GM19025 (cell line): ENCODE results near the gene CASKIN1.

ENCODE experiments used
- ATAC-seq: cut with Tn5 transposase; IDR thresholded peaks from one replicate; pipeline ENCODE4 v1.9.1; 2021; ENCODE audit warnings: mild to moderate bottlenecking, low read depth, moderate library complexity; ENCODE audit not compliant: unreplicated experiment

Gene CASKIN1

DNA sequence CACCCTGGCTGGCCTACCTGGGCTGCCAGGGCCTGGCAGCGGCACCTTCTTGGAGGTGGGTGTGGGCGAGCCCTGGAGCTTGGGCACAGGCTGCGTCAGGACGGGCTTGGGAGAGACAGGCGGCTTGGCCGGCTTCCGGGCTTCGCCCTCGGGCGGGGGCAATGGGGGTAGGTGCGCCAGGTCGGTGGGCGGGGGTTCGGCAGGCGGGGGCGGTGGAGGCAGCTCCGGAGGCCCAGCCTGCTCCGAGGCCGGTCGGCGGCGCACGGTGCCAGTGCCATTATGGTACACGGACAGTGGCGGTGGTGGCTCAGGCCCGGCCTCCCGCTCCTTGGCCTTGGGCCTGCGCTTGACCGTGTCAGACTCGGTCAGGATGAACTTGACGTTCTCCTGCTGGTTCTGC is 16.8 kb downstream of the CASKIN1 start:
- ATAC-seq: no peak

DNA sequence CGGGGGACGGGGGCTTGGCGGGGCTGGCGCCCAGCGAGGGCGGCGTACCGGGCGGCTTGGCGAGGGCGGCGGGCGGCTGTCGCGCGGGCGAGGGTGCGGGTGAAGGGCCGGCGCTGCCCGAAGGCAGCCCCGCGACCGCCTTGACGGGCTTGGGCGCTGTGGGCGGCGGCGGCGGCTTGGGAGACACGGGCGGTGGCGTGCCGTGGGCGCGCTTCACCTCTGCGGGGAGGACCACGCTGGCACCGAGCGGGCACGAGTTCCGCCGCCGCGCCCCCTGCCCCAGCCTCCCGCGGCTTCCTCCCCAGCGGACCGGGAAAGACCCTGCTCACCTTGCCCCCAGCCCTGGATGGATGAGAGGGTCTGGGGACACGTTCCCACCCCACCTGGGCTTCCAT is 17.3 kb downstream of the CASKIN1 start:
- no peak for ATAC-seq

DNA sequence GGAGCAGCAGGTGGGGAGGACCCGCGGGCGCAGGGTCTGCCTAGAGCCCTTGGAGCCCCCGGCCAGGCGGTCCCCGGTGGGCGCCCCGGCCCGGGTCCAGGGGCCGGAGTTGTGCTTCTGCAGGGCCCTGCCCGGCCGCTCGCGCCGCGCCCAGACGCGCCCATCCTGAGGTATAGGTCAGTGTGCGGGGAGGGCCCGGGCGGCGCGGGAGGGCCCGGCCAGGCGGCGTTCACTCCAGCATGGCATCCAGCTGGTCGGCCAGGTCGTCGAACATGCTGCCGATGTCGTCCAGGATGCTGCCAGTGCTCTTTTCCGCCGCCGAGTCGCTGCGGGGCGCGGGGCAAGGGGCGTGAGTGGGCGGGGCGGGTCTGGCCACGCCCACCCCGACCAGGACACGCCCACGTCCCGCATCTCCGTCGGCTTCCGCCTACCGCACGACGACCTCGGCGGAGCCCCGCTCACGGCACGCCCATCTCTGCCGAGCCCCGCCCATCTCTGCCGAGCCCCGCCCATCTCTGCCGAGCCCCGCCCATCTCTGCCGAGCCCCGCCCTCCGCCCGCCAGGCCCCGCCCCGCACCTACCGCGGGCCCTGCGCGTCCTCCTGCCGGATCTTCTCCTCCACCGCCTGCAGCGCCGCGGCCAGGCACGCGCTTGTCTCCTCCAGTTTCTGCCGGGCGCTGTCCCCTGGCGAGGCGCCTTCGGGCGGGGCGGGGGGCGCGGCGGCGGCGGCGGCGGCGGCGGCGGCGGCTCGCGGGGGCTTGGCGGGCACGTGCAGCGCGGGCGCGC is 17.9 kb downstream of the CASKIN1 start:
- ATAC-seq: no peak

DNA sequence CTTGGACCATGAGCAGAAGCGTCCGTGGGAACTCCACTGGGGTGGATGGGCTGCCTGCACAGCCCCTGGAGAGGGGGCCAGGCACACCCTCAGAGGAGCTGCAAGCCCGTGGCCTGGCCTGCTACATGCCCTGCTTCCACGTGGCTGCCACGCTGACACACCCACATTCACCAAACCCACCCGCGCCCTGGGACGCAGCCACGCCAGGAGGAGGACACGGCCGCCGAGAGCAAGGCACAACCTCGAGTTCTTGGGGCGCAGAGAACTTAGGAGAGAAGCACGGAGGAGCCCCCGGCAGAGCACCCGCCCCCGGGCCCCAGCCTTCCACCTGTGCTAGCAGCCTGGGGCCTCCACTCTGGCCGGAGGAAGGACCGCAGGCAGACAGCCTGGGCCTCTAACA is 18.8 kb downstream of the CASKIN1 start:
- ATAC-seq: no peak

DNA sequence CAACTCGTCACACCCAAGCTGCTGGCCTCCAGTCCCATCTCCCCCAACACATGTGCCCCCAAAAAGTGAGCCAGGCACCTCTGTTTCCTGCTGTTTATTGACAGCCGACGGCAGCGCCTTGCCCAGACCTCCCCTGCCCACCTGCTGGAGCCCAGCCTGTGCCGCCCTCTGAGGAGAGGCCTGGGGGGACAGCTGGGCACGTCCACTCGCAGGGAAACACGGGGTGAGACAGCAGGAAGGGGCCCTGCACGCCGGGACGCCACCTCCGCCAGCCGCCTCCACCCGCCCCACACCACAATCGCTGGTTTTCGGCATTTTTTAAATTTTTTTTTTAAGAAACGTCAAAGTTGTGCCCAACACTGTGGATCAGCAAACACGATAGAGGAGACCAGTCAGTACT is 19.3 kb downstream of the CASKIN1 start:
- ATAC-seq: no peak

DNA sequence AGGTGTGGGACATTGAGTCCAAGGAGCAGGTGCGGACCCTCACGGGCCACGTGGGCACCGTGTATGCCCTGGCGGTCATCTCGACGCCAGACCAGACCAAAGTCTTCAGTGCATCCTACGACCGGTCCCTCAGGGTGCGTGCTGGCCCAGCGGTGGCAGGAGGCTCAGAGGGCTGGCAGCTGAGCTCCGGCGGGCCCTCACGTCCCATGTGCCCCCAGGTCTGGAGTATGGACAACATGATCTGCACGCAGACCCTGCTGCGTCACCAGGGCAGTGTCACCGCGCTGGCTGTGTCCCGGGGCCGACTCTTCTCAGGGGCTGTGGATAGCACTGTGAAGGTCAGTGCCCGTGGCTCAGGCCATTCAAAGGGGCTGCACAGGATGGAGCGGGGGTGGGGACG is 20.4 kb downstream of the CASKIN1 start:
- ATAC-seq: no peak

DNA sequence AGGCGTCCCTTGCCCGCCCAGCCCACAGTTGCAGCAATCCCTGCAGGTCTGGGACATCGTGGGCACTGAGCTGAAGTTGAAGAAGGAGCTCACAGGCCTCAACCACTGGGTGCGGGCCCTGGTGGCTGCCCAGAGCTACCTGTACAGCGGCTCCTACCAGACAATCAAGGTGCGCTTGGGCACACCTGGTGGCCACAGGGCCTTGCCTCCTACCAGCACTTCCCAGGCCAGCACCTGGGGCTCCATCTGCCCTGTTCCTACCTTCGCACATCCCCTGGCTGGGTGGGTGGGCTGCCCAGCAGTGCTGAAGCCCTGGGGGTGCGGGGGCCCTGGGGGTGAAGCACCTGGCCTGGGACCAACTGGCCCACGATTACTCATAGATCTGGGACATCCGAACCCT is 21.0 kb downstream of the CASKIN1 start:
- ATAC-seq: no peak

DNA sequence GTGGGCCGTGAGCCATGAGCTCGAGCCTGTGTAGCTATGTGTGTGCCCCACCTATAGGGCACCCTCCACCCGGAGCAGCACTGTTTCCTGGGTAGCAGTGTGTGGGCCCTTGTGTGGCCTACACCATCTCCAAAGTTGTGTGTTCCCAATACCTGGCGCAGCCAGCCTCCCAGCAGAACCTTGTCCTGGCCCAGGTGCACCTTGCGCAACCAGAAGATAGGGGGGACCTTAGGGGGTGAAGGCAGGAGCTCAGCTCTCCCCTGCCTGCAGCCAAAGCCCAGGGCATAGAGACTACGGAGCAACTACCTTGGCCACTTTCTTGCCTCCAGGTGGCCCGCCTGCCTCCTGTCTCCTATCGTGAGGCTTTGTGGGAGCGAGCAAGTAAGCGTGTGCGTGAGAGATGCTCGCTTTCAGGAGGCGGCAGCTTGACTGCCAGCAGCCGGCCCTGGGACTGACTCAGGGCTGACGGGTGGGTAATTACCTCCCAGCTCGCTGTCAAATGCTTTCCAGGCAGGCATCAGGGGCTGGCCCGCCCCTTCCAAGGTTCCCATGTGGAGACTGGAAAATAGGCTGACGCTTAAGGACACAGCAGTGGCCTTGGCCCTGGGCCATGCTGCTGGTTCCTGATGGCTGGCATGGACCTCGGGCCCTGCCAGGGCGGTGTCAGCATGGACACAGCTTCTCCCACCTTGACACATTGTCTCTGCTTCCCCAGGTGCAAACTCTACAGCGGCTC is 21.8 kb downstream of the CASKIN1 start:
- ATAC-seq: no peak

DNA sequence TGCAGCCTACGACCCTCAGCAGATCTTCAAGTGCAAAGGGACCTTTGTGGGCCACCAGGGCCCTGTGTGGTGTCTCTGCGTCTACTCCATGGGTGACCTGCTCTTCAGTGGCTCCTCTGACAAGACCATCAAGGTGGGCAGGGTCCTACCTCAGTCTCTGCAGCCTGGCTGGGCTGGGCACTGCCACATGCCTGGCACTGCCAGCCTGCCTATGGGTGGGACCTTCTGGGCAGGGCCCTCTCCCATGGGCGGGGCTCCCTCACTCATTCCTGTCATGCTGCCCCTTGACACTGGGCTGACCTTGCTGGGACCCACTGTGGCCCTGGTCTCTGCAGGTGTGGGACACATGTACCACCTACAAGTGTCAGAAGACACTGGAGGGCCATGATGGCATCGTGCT is 22.5 kb downstream of the CASKIN1 start:
- no peak for ATAC-seq

DNA sequence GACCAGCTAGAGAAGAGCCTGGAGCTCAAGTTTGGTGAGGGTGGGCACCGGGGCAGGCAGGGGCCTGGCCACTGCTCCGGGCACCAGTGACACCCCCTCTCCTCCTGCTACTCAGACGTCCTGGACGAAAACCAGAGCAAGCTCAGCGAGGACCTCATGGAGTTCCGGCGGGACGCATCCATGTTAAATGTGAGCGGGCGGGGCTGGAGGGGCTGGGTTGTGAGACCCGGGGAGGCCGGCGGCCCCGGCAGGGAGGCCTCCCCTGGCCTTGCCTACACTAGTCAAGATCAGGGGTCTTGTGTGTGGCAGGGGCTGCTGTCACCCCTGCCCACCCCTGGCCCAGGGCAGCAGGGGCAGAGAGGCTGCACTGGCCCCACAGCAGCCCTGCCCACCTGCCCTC is 23.0 kb downstream of the CASKIN1 start:
- ATAC-seq: no peak

DNA sequence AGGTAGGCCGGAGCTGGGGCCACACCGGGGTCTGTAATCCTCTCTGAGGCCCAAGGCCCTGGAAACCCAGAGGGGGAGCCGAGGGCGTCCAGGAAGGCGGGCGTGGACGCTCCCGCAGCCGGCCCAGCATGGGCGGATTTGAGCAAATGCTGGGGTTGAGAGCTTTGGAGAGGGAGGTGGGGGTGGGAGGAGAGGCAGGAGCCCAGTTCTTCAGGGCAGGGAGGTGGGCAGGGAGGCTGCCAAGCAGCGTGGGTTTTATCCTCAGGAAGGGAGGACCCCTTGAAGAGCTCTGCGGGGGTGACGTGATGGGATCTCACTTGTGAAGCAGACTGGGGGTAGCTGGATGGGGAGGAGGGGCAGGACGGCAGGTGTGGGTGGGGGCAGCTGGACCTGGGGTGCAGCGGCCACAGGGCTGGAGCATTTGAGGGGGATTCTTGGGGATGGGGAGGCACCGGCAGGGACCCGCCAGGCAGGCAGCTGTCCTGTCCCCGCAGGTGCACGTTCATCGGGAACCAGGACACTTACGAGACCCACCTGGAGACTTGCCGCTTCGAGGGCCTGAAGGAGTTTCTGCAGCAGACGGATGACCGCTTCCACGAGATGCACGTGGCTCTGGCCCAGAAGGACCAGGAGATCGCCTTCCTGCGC is 23.6 kb downstream of the CASKIN1 start:
- ATAC-seq: no peak

DNA sequence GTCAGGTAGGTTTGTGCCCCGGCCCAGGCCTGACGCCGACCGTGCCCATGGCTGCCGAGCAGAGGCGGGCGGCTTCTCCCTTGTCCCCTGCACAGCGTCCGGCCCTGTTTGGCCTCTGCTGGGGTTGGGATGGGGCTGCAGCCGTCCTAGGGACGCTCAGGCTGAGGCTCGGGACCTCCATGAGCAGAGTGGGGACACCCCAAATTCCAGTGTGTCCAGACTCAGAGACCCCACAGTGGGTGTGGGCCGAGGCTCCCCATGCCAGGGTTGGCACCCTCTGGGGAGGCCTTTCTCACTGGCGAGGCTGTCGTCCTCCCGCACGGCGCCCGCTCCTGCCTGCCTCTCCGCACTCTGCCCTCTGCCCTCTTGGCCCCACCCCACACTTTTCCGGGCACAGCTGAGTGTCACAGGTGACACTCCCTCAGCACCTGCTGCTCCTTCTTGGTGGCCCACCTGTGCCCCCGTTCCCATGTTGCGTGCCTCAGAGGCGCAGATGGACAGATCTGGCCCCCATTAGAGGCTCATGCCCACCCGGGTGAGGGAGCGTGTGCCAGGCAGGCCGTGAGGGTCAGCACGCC is 24.7 kb downstream of the CASKIN1 start:
- ATAC-seq: no peak

DNA sequence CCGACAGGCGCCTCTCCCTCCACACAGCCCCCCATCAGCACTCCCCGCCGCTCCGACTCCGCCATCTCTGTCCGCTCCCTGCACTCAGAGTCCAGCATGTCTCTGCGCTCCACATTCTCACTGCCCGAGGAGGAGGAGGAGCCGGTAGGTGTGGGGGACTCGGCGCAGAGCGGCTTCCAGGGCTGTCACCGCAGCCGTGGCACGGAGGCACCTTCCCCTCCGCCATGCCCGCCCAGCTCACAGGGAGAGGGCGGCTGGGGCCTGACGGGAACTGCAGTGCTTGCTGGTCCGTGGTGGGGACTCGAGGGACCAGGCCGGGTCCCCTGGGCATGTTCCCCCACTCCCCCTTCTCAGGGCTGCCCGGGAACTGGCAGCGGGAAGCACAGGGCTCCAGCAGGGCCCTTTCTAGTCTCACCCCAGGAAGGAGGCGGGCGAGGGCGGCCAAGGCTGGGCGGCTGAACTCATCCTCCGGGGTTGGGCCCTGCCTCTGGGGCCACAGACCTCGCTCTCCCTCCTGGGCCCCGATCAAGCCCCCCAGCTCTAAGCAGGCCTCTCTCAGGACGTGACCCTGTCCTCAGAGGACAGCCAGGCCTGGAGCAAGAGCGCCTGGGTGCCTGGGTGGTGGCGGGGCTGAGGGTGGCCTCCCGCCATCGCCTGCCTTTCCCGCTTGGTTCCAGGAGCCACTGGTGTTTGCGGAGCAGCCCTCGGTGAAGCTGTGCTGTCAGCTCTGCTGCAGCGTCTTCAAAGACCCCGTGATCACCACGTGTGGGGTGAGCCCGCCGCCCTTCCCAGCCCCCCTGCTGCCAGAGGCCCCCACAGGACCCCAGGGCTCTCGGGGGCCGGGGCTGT is 25.6 kb downstream of the CASKIN1 start:
- ATAC-seq: no peak

DNA sequence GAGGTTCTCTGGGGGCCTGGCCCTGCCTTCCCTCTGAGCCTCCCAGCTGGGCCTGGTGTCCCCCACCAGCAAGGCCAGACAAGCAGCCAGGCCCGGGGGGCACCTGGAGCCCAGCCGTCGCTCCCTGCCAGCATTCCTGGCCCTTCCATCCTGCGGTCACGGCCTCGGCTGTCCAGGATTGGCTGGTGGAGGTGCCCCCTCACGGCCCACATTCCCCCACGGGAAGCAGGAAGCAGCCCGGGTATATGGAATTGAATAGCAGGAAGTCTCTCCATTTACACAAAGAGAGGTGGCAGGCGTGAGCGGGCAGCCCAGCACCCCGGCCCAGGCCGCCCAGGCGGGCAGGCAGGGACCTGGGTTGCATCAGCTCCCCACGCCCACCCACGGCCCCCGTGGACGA is 26.3 kb downstream of the CASKIN1 start:
- no peak for ATAC-seq

DNA sequence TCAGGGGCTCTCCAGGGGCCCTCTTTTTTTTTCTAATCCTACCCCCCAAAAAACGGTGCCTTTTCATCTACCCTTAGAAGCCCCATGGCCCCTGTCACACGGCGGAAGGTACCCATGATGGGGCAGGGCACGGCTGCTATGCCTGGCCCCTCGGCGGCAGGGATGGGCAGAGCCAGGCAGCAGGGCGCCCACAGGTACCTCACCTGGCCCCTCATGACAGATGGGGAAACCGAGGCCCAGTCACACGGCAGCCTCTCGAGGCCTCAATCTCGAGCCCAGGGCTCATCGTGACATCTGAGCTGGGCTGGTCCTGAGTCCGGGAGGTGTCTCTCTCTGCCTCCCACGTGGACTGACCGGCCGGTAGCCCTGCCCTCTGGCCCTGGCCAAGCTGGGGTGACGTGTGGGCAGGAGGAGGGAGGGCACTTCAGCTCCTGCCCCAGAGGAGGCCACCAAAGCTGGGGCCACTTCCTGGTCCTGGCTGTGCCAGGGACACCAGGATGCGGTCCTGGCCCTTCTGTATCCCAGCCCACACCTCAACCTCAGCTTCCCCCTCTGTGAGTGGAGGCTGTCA is 29.3 kb downstream of the CASKIN1 start:
- ATAC-seq: no peak

DNA sequence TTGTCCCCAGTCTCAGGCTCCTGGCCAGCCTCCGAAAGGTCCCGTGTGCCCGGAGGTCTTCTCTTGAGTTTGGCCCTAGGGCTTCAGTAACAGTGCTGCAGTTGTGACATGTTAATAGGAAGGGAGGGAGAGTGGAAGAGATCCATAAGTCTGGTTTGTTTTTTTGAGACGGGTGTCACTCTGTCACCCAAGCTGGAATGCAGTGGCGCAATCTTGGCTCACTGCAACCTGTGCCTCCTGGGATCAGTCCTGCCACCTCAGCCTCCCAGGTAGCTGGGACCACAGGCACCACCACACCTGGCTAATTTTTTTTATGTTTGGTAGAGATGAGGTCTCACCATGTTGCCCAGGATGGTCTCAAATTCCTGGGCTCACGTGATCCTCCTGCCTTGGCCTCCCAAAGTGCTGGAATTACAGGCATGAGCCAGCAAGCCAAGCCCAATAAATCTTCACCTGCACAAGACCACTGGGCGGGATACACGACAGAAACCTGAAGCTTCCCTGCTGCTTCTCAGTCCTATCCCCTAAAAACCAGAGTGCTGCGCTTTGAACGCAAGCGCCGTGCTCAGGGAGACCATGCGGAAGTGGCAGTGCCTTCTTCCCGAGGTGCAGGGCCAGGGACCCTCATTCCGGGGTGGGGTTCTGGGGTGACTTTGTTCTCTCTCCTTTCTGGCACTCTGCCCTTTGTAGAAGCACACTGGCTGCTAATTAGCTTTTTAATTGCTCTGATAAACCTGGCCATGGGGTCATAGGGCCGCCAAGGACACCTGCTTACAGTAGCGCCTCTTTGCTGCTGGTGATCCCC is 29.9 kb downstream of the CASKIN1 start:
- no peak for ATAC-seq

DNA sequence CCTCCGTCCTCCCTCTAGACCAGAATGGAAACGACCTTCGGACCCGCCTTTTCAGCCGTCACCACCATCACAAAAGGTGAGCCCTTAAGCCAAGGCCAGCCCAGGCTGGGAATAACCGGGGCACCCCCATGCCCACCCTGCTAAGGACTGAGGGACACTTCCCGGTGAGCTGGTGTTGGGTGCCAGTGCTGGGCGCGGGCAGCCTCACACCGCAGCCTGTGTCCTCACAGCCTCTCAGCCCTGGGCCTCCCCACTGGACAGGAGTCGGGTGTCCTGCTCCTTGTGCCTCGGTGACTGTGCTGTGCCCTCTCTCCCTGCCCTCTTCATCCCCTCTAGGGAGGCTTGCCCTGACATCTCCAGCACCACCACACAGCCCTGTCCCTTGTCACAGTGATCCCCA is 30.5 kb downstream of the CASKIN1 start:
- ATAC-seq: no peak

DNA sequence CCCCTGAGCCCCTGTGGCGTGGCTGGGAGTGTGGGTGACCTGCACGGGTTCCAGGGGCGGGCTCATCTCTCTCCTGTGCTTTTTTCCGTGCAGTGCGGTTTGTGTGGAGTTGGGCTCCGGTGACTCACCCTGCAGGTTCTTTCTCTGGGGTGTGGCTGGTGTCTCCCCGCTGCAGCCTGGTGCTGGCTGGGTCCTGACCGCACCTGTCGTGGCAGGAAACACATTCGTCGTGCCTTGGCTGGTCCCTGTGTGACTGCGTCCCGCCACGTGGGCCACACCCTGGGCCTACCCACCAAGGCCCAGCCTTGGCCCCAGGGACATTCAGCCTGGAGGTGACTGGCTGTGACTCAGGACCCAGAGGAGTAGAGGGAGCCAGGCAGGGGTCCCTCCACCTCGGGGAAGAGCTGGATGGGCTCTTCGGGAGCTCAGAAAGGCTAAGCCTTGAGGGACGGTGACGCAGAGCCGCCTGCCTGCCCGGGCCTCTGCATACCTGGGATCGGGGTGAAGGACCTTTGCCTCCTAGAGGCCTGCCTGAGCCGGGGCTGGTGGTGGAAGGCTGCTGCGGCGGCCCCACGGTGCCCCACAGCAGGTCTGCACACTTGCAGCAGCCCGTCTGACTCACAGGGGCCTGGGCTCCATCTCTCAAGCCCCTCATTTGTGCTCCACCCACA is 33.1 kb downstream of the CASKIN1 start:
- no peak for ATAC-seq

DNA sequence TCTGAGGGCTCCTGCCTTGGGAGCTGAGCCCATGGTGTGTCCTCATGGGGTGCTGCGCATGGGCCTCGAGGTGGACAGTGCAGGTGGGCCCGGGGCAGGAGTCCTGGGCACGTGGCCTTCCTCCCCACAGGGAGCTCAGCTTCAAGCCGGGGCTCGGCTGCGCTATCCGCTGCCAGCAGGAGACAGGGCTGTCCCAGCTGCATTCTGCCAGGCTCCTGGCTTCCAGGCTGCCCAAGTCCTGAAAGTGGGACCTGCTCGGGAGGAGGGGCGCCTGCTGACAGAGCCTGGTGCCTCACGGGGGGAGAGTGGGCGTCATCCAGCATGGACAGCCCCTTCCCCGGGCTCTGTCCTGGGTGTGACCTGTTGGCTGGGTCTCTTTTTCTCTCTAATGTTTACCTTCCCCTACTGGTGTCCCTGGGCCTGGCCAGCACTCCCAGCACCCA is 33.7 kb downstream of the CASKIN1 start:
- no peak for ATAC-seq
